HepG2 (cell line): Measurements from ENCODE around the gene UBE2O. TPM values are rescaled to one million over a fixed set of nuclear protein-coding genes. Genes with fewer than 3 reads are reported as not detected.

Source experiments
- ARID5B ChIP-seq: IDR thresholded peaks from 2 replicates; pipeline ENCODE4 v1.4.0; 2020; ENCODE audit warnings: mild to moderate bottlenecking, missing genetic modification reagents
- ATF5 ChIP-seq: sonication (generic); formaldehyde crosslinking; IDR thresholded peaks from 2 replicates; pipeline ENCODE4 v1.4.0; 2020; ENCODE audit warnings: mild to moderate bottlenecking, low read depth, missing genetic modification reagents
- CERS6 ChIP-seq: sonication (generic); formaldehyde crosslinking; IDR thresholded peaks from 2 replicates; pipeline ENCODE4 v1.5.0; 2020; ENCODE audit warnings: missing genetic modification reagents
- GATAD2A ChIP-seq: IDR thresholded peaks from 2 replicates; pipeline ENCODE4 v1.6.1; 2016
- HOXA5 ChIP-seq: sonication (generic); formaldehyde crosslinking; IDR thresholded peaks from 2 replicates; pipeline ENCODE4 v1.4.0; 2020; ENCODE audit warnings: missing genetic modification reagents
- KDM3A ChIP-seq: IDR thresholded peaks from 2 replicates; pipeline ENCODE4 v1.6.1; 2018; ENCODE audit warnings: low read depth, missing compliant biosample characterization
- KIAA2018 ChIP-seq: sonication (generic); formaldehyde crosslinking; IDR thresholded peaks from 2 replicates; pipeline ENCODE4 v1.5.0; 2020; ENCODE audit warnings: mild to moderate bottlenecking, missing genetic modification reagents, borderline replicate concordance
- PAXIP1 ChIP-seq: sonication (generic); formaldehyde crosslinking; conservative IDR thresholded peaks from 2 replicates; pipeline ENCODE4 v1.4.0; 2020; ENCODE audit warnings: mild to moderate bottlenecking, missing genetic modification reagents, moderate library complexity
- ZNF253 ChIP-seq: sonication (generic); formaldehyde crosslinking; IDR thresholded peaks from 2 replicates; pipeline ENCODE4 v1.8.0; 2022; ENCODE audit warnings: mild to moderate bottlenecking, missing genetic modification reagents, borderline replicate concordance
- polyA plus RNA-seq, 8 experiments: library from polyadenylated mRNA; depleted of rRNA in 3 of 8; stranded (reverse) in 7 of 8; unstranded in 1 of 8; fragments of >200 nt; fragmentation: Illumina TruSeq in 4 of 8; extraction: Trizol in 4 of 8; gene quantifications; 2 replicates each; pipeline versions ENCODE4 v1.2.1 to v1.2.3, GENCODE V29; 2011 to 2016; ENCODE audit warnings: low read depth in 4 of 8, missing spikeins in 1 of 8, mixed read lengths in 1 of 8; ENCODE audit not compliant: insufficient read depth in 1 of 8
- total RNA-seq, 5 experiments: library from RNA; depleted of rRNA; stranded (reverse); fragments of >200 nt; fragmentation: Illumina TruSeq; extraction: Trizol; gene quantifications; 2 replicates each; pipeline ENCODE4 v1.2.3, GENCODE V29; 2016; ENCODE audit warnings: low read depth in 1 of 5

Gene UBE2O
- total and polyA plus RNA-seq, 2 of the 13 experiments (the other 11 are each of a cell fraction or from before 2014, with no cell fraction given): 21.5 to 23.5 TPM

GRCh38 chr17:76397687-76398522 is 55.0 kb downstream of the UBE2O start (continued):
- TF ChIP-seq PAXIP1 (CRISPR knock-in tag): peak; percentile 24; the same call in 1 of the 2 replicates
- peak; percentile 45; the same call in 1 of the 2 replicates for TF ChIP-seq ARID5B (CRISPR knock-in tag)
- peak; percentile 86 for TF ChIP-seq KDM3A (CRISPR knock-in tag)
- peak; percentile 21; the same call in 1 of the 2 replicates for TF ChIP-seq HOXA5 (CRISPR knock-in tag)
- TF ChIP-seq ZNF253: no peak
- TF ChIP-seq GATAD2A (CRISPR knock-in tag): 0 out of 2 replicates have a peak, but pooled peaks have one; percentile 14
- TF ChIP-seq KIAA2018 (CRISPR knock-in tag): no peak
- TF ChIP-seq CERS6 (CRISPR knock-in tag): peak; percentile 54; the same call in 1 of the 2 replicates
- 0 out of 2 replicates have a peak, but pooled peaks have one; percentile 79 for TF ChIP-seq ATF5 (CRISPR knock-in tag)
